ENCODE measurements around the gene GORAB. TPM values are rescaled to one million over a fixed set of nuclear protein-coding genes. Genes with fewer than 3 reads are reported as not detected.

Gene GORAB
- total RNA-seq, 4 donors from 2014 or later, result 19.7 to 52.8 (median 28.7) TPM

DNA sequence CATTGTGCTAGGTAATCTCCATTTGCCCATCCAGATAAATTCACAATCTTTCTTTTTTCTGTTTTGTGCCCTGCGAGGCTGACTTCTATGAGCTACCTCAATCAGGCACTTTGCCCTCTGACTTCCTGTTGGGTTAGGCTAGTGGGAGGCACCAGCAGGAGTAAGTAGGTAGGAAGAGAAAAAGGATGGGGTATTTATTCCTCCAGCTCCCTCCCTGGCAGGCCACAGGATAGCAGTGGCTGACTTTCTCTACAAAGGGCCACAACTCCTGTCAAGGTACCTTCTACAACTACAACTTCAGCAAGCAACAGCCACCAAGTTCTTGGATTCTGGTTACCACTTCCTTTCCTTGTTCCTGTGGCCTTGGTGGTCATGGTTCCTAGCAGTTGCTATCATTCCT is 18.8 kb upstream of the GORAB start:
- Histone ChIP-seq H3K27me3 (no peaks in the 10 kb centered on the region), H3K27ac (no peak overlapping the region), H3K36me3 (no peaks in the 10 kb centered on the region), H3K4me3 (no peak overlapping the region), H3K9me3 (no peaks in the 10 kb centered on the region), H3K4me1 (no peaks in the 10 kb centered on the region)
- TF ChIP-seq CTCF (IDR thresholded peaks at IDR 0.05), result no peak
- no peak for TF ChIP-seq POLR2A (IDR thresholded peaks at IDR 0.05)
- DNase-seq, result no peak

GRCh38 chr1:170518185-170518834 is 13.7 kb upstream of the GORAB start:
- H3K27me3 ChIP-seq, result no peaks in the 10 kb centered on the region
- no peak overlapping the region for H3K27ac ChIP-seq
- H3K9me3 ChIP-seq, result no peaks in the 10 kb centered on the region
- no peaks in the 10 kb centered on the region for H3K36me3 ChIP-seq
- DNase-seq, result no peak
- no peak for TF ChIP-seq POLR2A (IDR thresholded peaks at IDR 0.05)
- no peak for TF ChIP-seq CTCF (IDR thresholded peaks at IDR 0.05)
- no peak overlapping the region for H3K4me3 ChIP-seq
- no peaks in the 10 kb centered on the region for H3K4me1 ChIP-seq

DNA sequence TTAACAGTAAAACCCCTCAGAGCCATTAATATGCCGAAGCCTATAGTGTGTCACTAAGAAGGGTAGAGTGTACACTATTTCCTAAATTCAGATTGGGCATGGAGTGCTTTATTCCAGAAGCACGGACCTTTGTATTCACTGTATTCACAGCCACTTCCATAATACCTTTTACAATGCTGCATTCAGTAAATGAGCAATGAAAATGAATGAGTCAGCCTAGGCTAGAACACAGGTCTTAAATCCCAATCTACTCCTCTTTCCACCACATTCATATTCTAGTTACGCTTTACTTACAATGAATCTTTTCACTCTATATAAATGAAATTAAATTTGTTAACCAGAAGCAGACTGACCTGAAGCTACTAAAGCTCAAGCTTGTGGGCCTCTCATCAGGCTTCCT is 13.0 kb upstream of the GORAB start:
- TF ChIP-seq POLR2A (IDR thresholded peaks at IDR 0.05) (no peak), CTCF (IDR thresholded peaks at IDR 0.05) (no peak)
- H3K27me3 ChIP-seq, result no peaks in the 10 kb centered on the region
- H3K4me1 ChIP-seq, result no peaks in the 10 kb centered on the region
- H3K9me3 ChIP-seq, result no peaks in the 10 kb centered on the region
- H3K36me3 ChIP-seq, result no peaks in the 10 kb centered on the region
- no peak overlapping the region for H3K27ac ChIP-seq
- no peak for DNase-seq
- no peak overlapping the region for H3K4me3 ChIP-seq

DNA sequence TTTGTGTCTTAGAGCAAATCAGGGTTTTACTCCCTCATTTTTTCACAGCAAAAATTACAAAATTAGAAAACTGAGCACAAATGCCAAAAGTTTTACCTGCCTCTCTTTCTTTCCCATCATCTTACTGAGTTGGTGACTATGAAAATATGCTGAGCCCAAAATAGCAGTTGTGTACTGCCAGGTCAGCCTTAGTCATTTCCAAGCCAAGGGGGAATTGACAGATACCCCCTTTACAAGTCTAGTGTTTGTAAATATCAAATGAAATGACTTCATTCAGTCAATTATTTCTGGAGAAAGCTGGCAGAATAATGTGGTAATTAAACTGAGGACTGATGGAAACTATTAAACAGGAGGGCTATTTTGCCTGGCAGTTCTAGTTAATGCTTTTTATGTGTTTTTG is 11.4 kb upstream of the GORAB start:
- H3K36me3 ChIP-seq, result no peaks in the 10 kb centered on the region
- no peak for TF ChIP-seq CTCF (IDR thresholded peaks at IDR 0.05)
- TF ChIP-seq POLR2A (IDR thresholded peaks at IDR 0.05), result no peak
- H3K27me3 ChIP-seq, result no peaks in the 10 kb centered on the region
- no peak overlapping the region for H3K4me3 ChIP-seq
- H3K4me1 ChIP-seq, result no peaks in the 10 kb centered on the region
- no peak for DNase-seq
- H3K9me3 ChIP-seq, result no peaks in the 10 kb centered on the region
- no peak overlapping the region for H3K27ac ChIP-seq

GRCh38 chr1:170521818-170522217 is 10.1 kb upstream of the GORAB start:
- Histone ChIP-seq H3K4me1 (no peaks in the 10 kb centered on the region), H3K9me3 (no peaks in the 10 kb centered on the region), H3K4me3 (no peak overlapping the region), H3K27ac (no peak overlapping the region), H3K27me3 (no peaks in the 10 kb centered on the region), H3K36me3 (no peaks in the 10 kb centered on the region)
- TF ChIP-seq POLR2A (IDR thresholded peaks at IDR 0.05), result no peak
- no peak for TF ChIP-seq CTCF (IDR thresholded peaks at IDR 0.05)
- DNase-seq, result no peak
